ENCODE measurements around the gene DGCR8.

DNA sequence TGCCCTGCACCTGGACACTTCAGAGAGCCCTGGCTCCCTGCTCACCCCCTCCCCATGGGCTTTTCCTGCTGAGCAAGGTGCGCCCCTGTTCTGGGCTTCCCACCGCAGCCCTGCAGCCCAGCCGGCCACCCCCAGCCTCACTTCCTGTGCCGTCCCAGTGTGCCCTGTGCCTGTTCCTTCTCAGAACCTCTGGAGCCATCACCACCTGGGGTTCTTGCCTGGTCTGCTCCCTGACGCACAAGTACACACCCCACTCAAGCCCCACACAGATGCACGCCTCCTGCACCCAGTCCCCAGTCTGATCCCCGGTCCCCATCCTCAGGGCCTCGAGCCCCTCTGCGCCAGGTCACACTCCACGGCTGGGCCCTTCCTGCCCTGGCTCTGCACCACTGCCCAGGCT lies 23.9 kb upstream of the DGCR8 start:
- TF ChIP-seq, protein P1, sequence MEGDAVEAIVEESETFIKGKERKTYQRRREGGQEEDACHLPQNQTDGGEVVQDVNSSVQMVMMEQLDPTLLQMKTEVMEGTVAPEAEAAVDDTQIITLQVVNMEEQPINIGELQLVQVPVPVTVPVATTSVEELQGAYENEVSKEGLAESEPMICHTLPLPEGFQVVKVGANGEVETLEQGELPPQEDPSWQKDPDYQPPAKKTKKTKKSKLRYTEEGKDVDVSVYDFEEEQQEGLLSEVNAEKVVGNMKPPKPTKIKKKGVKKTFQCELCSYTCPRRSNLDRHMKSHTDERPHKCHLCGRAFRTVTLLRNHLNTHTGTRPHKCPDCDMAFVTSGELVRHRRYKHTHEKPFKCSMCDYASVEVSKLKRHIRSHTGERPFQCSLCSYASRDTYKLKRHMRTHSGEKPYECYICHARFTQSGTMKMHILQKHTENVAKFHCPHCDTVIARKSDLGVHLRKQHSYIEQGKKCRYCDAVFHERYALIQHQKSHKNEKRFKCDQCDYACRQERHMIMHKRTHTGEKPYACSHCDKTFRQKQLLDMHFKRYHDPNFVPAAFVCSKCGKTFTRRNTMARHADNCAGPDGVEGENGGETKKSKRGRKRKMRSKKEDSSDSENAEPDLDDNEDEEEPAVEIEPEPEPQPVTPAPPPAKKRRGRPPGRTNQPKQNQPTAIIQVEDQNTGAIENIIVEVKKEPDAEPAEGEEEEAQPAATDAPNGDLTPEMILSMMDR (IDR thresholded peaks at IDR 0.05) = no peak
- TF ChIP-seq ZFX (IDR thresholded peaks at IDR 0.05; ENCODE audit: borderline replicate concordance) = no peak
